DOHH2 (cell line): Measurements from ENCODE around the gene RAB27B.

Experiments used
- H3F3A ChIP-seq: fragments of 200-600 bp; sonication (generic), shearing (Covaris generic); 2 replicates; pipeline ENCODE4 v1.6.0; 2016; ENCODE audit warnings: antibody characterized with exemption, mild to moderate bottlenecking; ENCODE audit not compliant: control insufficient read depth, insufficient read depth
- H3K27ac ChIP-seq: fragments of 200-600 bp; sonication (generic); 2 replicates; pipeline ENCODE4 v1.5.1; 2014; ENCODE audit warnings: low read depth, mild to moderate bottlenecking, low read length, moderate library complexity
- H3K27me3 ChIP-seq: fragments of 200-600 bp; sonication (generic); 2 replicates; pipeline ENCODE4 v1.6.1; 2014; ENCODE audit warnings: mild to moderate bottlenecking, low read length, mixed read lengths; ENCODE audit not compliant: control insufficient read depth
- H3K36me3 ChIP-seq: fragments of 200-600 bp; sonication (generic); 2 replicates; pipeline ENCODE4 v1.6.1; 2014; ENCODE audit warnings: mild to moderate bottlenecking, low read length, moderate library complexity, mixed read lengths; ENCODE audit not compliant: control insufficient read depth
- H3K4me1 ChIP-seq: fragments of 200-600 bp; sonication (generic); 2 replicates; pipeline ENCODE4 v1.6.1; 2014; ENCODE audit warnings: mild to moderate bottlenecking, low read length, mixed read lengths; ENCODE audit not compliant: control insufficient read depth
- H3K4me2 ChIP-seq: fragments of 200-600 bp; sonication (generic); 2 replicates; pipeline ENCODE4 v1.6.0; 2014; ENCODE audit warnings: mild to moderate bottlenecking, low read length, moderate library complexity
- H3K4me3 ChIP-seq: fragments of 200-600 bp; sonication (generic); 2 replicates; pipeline ENCODE4 v1.5.1; 2014; ENCODE audit warnings: mild to moderate bottlenecking, low read length, mixed read lengths
- H3K79me2 ChIP-seq: fragments of 200-600 bp; sonication (generic); 2 replicates; pipeline ENCODE4 v1.6.1; 2014; ENCODE audit warnings: mild to moderate bottlenecking, low read length, mixed read lengths; ENCODE audit not compliant: control insufficient read depth
- H3K9me2 ChIP-seq: fragments of 200-600 bp; sonication (generic); replicated peaks from 2 replicates; pipeline ENCODE4 v1.6.1; 2014; ENCODE audit warnings: mild to moderate bottlenecking, low read length, mixed read lengths; ENCODE audit not compliant: control insufficient read depth
- H3K9me3 ChIP-seq: fragments of 200-600 bp; sonication (generic); 2 replicates; pipeline ENCODE4 v1.6.1; 2014; ENCODE audit warnings: antibody characterized with exemption, low read length, mixed read lengths; ENCODE audit not compliant: control insufficient read depth, insufficient read depth
- H4K20me1 ChIP-seq: fragments of 200-600 bp; sonication (generic); 2 replicates; pipeline ENCODE4 v1.6.0; 2014; ENCODE audit warnings: low read depth, mild to moderate bottlenecking, antibody characterized with exemption, low read length, moderate library complexity; ENCODE audit not compliant: control insufficient read depth, insufficient read depth
- EZH2phosphoT487 ChIP-seq: fragments of 200-600 bp; sonication (generic); IDR thresholded peaks from 2 replicates; pipeline ENCODE4 v1.6.1; 2017; ENCODE audit warnings: borderline replicate concordance, mild to moderate bottlenecking, antibody characterized with exemption, low read length, moderate library complexity, mixed read lengths
- TF ChIP-seq, protein P1 (sequence below): fragments of 200-600 bp; sonication (generic); IDR thresholded peaks from one replicate; pipeline ENCODE4 v1.5.1; 2014; ENCODE audit warnings: antibody characterized with exemption, mild to moderate bottlenecking, low read depth, low read length; ENCODE audit not compliant: poor library complexity, severe bottlenecking

Gene RAB27B

GRCh38 chr18:54867131-54867530 lies 38.9 kb downstream of the RAB27B start:
- H3K4me1 ChIP-seq: no peaks in the 10 kb centered on the region
- no peaks in the 10 kb centered on the region for H4K20me1 ChIP-seq
- no peak overlapping the region for H3K4me2 ChIP-seq
- H3K27me3 ChIP-seq: no peaks in the 10 kb centered on the region
- H3K79me2 ChIP-seq: no peaks in the 10 kb centered on the region
- H3K9me2 ChIP-seq: no peaks in the 10 kb centered on the region
- H3K27ac ChIP-seq: no peak overlapping the region
- H3F3A ChIP-seq: no peaks in the 10 kb centered on the region
- no peaks in the 10 kb centered on the region for H3K9me3 ChIP-seq
- no peak for TF ChIP-seq EZH2phosphoT487
- TF ChIP-seq, protein P1, sequence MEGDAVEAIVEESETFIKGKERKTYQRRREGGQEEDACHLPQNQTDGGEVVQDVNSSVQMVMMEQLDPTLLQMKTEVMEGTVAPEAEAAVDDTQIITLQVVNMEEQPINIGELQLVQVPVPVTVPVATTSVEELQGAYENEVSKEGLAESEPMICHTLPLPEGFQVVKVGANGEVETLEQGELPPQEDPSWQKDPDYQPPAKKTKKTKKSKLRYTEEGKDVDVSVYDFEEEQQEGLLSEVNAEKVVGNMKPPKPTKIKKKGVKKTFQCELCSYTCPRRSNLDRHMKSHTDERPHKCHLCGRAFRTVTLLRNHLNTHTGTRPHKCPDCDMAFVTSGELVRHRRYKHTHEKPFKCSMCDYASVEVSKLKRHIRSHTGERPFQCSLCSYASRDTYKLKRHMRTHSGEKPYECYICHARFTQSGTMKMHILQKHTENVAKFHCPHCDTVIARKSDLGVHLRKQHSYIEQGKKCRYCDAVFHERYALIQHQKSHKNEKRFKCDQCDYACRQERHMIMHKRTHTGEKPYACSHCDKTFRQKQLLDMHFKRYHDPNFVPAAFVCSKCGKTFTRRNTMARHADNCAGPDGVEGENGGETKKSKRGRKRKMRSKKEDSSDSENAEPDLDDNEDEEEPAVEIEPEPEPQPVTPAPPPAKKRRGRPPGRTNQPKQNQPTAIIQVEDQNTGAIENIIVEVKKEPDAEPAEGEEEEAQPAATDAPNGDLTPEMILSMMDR: no peak
- H3K36me3 ChIP-seq: no peaks in the 10 kb centered on the region
- no peak overlapping the region for H3K4me3 ChIP-seq

GRCh38 chr18:54871231-54871630 lies 43.0 kb downstream of the RAB27B start:
- no peaks in the 10 kb centered on the region for H3K9me2 ChIP-seq
- no peaks in the 10 kb centered on the region for H3K4me1 ChIP-seq
- H3K36me3 ChIP-seq: no peaks in the 10 kb centered on the region
- H3F3A ChIP-seq: no peaks in the 10 kb centered on the region
- no peaks in the 10 kb centered on the region for H4K20me1 ChIP-seq
- H3K27me3 ChIP-seq: no peaks in the 10 kb centered on the region
- no peaks in the 10 kb centered on the region for H3K79me2 ChIP-seq
- TF ChIP-seq EZH2phosphoT487: no peak
- TF ChIP-seq, protein P1: no peak
- H3K9me3 ChIP-seq: no peaks in the 10 kb centered on the region
- H3K27ac ChIP-seq: no peak overlapping the region
- no peak overlapping the region for H3K4me3 ChIP-seq
- H3K4me2 ChIP-seq: no peak overlapping the region

DNA sequence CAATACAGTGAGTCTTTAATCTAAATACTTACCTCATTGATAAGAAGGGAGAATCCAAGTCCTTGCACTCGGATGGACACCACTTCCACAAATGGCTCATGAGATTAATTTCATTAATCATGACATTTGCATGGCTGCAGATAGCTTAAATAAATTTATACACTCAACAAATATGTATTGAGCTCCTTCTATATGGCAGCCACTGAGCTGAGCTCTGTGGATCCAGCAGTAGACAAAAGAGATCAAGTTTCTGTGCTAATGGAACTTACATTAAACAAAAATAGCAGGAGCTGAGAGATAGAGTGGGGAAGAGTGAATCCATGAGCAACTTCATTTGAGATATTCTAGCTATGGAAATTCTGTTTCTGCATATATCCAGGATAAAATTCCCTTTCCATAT lies 44.4 kb downstream of the RAB27B start:
- Histone ChIP-seq H3K4me1 (no peaks in the 10 kb centered on the region), H3K36me3 (no peaks in the 10 kb centered on the region), H4K20me1 (no peaks in the 10 kb centered on the region), H3K27ac (no peak overlapping the region), H3K9me2 (no peaks in the 10 kb centered on the region), H3K79me2 (no peaks in the 10 kb centered on the region), H3F3A (no peaks in the 10 kb centered on the region), H3K27me3 (no peaks in the 10 kb centered on the region), H3K4me2 (no peak overlapping the region), H3K4me3 (no peak overlapping the region), H3K9me3 (no peaks in the 10 kb centered on the region)
- no peak for TF ChIP-seq EZH2phosphoT487
- TF ChIP-seq, protein P1: no peak

DNA sequence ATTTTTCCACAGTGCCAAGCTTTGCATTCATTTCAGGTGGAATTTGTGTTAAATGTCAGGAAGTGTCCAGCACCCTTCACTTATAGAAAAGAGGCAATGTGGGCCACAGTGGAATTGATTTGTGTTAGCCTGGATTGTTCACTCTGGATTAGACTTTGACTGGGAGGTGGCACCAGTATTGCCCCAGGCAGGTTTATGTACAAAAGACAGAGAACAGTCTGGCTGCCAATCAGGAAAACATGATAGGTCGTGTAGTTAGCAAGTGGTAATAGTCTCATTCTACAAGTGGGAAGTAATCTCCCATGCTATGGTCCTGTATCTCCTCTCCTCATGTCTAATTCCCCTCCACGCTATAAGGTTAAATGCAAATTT lies 45.6 kb downstream of the RAB27B start:
- H3F3A ChIP-seq: no peaks in the 10 kb centered on the region
- no peaks in the 10 kb centered on the region for H3K9me3 ChIP-seq
- no peaks in the 10 kb centered on the region for H3K27me3 ChIP-seq
- H4K20me1 ChIP-seq: no peaks in the 10 kb centered on the region
- H3K4me2 ChIP-seq: no peak overlapping the region
- no peak overlapping the region for H3K4me3 ChIP-seq
- H3K36me3 ChIP-seq: no peaks in the 10 kb centered on the region
- H3K9me2 ChIP-seq: no peaks in the 10 kb centered on the region
- no peak overlapping the region for H3K27ac ChIP-seq
- TF ChIP-seq, protein P1: no peak
- TF ChIP-seq EZH2phosphoT487: no peak
- no peaks in the 10 kb centered on the region for H3K4me1 ChIP-seq
- no peaks in the 10 kb centered on the region for H3K79me2 ChIP-seq
